GM18873 (cell line): Measurements from ENCODE around the gene TMEM117.
"Not testable (repeated sequence)": the region's sequence is repeated elsewhere in the genome, so short reads cannot be mapped to it uniquely, and the experiment has no call there.

ENCODE experiments used
- ATAC-seq: cut with Tn5 transposase; IDR thresholded peaks from one replicate; pipeline ENCODE4 v1.9.1; 2021; ENCODE audit warnings: mild to moderate bottlenecking, moderate library complexity, moderate number of reproducible peaks; ENCODE audit not compliant: unreplicated experiment, low FRiP score

TMEM117 gene

GRCh38 chr12:44342371-44342770 lies 506.5 kb downstream of the TMEM117 start:
- no peak for ATAC-seq

DNA sequence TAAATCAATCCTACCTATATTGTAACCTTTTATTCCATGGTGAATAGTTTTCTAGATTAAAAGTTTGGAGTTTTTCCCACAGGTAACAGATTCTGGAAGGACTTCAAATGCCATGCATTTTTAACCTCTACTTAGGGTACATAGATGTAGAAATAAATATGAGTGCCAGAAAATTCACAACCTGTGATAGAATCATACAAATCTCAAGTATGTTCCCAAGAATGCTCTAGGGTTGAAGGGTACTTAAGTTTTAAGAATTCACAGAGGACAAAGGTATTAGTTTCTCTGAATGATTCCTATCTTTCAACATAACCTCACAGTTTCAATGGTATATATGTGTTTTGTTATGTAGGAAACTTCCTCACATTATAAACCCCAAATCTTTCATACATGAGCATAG lies 511.3 kb downstream of the TMEM117 start:
- ATAC-seq, result no peak

DNA sequence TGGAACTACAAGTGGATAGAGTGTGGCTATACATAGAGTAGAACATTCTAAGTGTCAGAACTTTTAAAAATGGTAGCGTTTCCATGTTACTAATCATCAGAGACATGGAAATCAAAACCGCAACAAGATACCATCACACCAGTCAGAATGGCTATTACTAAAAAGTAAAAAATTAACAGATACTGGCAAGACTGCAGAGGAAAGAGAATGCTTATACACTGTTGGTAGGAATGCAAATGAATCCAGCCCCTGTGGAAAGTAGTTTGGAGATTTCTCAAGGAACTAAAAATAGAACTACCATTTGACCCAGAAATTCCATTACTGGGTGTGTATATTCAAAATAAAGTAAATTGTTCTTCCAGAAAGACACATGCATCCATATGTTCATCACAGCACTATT lies 521.6 kb downstream of the TMEM117 start:
- no peak for ATAC-seq

DNA sequence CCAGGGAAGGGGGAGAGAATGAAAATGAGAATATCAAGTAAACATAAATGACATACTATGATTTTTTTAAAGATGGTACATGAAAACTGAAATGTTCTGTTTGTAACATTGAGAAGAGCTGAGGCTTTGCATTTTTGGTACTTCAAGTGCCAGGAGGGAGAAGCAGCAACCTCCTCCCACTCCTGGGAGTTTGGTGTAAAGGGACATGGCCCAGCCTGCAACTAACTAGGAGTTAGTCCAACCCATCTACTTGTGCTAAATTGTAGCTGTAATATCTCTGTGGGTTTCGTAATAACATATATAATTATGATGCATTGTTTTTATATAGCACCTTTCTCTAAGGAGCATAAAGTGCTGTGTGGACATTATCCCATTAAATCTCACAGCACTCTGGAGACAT lies 522.8 kb downstream of the TMEM117 start:
- ATAC-seq, result no peak

- no peak for ATAC-seq
Measured at GRCh38 chr12:44362947-44363346, 527.1 kb downstream of the TMEM117 start.

GRCh38 chr12:44367136-44367535 lies 531.3 kb downstream of the TMEM117 start:
- ATAC-seq, result no peak

- ATAC-seq, result no peak
Measured at GRCh38 chr12:44367916-44368315, 532.0 kb downstream of the TMEM117 start.

GRCh38 chr12:44369998-44370397 lies 534.1 kb downstream of the TMEM117 start:
- no peak for ATAC-seq

- ATAC-seq, result no peak
Measured at GRCh38 chr12:44370982-44371381, 535.1 kb downstream of the TMEM117 start.

DNA sequence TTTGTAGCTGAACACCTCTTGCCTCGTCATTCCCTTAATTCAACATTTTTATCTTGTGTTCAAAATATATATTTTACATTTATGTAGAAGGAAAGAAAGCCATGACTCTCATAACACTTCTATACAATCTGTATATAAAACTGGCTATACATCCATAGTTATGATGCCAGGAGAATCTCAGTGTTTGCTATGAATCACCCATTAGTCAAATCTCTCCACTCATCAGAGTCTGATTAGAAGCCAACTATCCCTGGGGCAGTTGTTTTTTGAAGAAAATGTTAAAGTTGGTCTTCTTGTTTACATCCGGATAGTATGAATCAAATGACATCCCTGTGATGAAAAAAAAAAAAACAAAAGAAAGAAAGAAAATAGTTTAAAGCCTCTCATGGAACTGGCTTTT lies 536.4 kb downstream of the TMEM117 start:
- ATAC-seq, result no peak

- ATAC-seq, result no peak
Measured at GRCh38 chr12:44375694-44376093, 539.8 kb downstream of the TMEM117 start.

DNA sequence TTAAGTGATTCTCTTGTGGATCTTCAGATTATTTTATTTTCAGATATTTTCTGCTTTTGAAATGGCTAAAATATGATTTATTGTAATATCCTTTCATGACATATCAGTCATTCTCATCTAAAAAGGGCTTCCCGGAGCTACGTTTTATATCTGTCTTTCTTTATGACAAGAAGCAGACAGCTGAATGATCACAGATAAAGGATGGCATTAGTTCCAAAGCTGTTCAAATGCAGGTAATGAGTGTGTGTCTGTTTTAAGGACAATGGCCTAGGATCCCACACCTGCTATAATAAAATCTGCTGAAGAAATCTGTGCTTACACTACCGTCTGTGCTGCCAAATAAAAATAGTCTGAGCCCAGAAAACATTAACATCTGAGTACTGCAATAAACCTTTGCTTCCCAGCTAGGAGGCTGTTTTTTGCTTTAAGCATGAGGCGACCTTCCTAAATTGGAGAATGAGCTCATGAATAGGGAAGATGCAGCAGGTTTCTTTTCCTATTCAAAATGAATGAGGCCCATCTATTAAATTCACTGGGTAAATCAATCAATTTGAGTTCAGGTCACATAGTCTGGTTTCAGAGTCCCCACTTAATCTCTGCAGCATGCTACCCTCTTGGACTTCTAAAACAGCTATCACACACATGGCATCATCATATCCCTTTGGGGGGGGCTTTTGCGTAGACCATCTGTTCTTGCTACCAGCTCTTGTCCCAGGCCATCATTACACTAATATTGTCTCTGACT lies 541.7 kb downstream of the TMEM117 start:
- no peak for ATAC-seq

- ATAC-seq, result not testable (repeated sequence)
Measured at GRCh38 chr12:44379113-44379512, 543.2 kb downstream of the TMEM117 start.

- ATAC-seq, result no peak
Measured at GRCh38 chr12:44379831-44380230, 544.0 kb downstream of the TMEM117 start.

DNA sequence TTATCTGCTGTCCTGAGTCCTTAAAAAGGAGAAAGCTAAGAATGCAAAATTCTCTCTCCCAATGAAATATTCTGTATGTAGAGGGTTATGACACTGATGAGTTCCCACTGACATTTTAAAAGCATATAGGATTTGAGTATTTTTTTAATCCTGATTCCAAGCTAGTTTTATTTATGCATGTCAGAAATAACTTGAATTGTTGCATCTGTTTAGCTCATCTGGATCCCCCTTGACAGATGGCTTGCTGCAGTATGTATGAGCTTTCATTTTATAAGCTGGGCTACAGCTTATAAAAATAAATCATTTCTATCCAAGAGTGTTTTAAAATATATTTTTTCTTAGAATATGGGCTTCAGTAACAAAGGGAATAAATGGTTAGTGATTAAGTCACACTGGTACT lies 545.0 kb downstream of the TMEM117 start:
- no peak for ATAC-seq

DNA sequence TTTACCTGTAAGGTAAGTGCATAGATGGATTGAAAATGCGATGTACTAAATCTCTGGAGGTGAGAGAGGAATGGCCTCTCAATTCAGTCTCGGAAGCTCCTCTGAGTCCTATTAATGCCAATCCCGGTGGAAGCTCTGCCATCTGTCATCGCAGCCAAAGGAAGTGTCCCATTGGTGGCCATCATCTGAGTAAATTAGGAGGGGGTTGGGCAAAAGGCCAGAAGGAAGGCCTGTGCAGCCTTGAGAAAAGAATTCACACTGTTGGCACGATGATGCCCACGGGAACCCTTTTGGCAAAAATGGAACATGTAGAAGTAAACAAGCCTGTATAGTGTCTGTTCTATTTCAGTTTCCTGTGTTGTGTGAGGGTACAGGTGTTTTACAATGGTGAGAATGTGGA lies 545.5 kb downstream of the TMEM117 start:
- no peak for ATAC-seq

- no peak for ATAC-seq
Measured at GRCh38 chr12:44384136-44384535, 548.3 kb downstream of the TMEM117 start.

- ATAC-seq, result no peak
Measured at GRCh38 chr12:44385964-44386363, 550.1 kb downstream of the TMEM117 start.

- no peak for ATAC-seq
Measured at GRCh38 chr12:44387581-44387980, 551.7 kb downstream of the TMEM117 start.

GRCh38 chr12:44389038-44389437 lies 553.2 kb downstream of the TMEM117 start:
- ATAC-seq, result no peak

- no peak for ATAC-seq
Measured at GRCh38 chr12:44389896-44390295, 554.0 kb downstream of the TMEM117 start.

- no peak for ATAC-seq
Measured at GRCh38 chr12:44397631-44398030, 561.8 kb downstream of the TMEM117 start.

DNA sequence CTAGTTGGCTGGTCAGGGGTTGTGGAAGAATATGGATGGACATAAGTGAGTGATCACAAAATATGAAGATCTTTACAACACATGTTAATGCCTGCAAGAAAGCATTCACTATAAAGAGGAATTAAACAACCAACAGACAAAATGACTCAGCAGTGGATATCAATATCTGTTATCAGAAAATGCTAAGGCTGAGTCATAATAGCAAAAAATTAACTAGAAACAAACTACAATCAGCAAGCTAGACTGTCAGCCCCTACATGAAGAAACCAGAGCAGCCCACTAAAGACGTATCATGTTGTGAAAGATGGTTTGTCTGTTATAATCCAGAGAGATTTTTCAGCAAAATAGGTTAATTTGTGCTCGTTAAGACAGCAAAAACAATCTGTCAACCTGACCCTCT lies 567.3 kb downstream of the TMEM117 start:
- no peak for ATAC-seq
